BE2C (cell line): Measurements from ENCODE around the gene CNTLN.
A peak's percentile ranks its signal among the peaks of the same experiment; 100 is the strongest.

Experiments used
- DNase-seq: peaks from one replicate; pipeline ENCODE4 v3.0.0-alpha.2; 2020
- H3K27me3 ChIP-seq: fragments of 250-450 bp; sonication (Bioruptor Pico); 2 replicates; pipeline ENCODE4 v1.5.1; 2020; ENCODE audit warnings: mild to moderate bottlenecking
- H3K36me3 ChIP-seq: fragments of 250-450 bp; sonication (Bioruptor Pico); 2 replicates; pipeline ENCODE4 v1.5.1; 2020; ENCODE audit warnings: mild to moderate bottlenecking
- H3K4me1 ChIP-seq: fragments of 250-450 bp; sonication (Bioruptor Pico); 2 replicates; pipeline ENCODE4 v1.5.1; 2020
- H3K4me3 ChIP-seq: 2 replicates; pipeline ENCODE4 v1.5.1; 2011; ENCODE audit warnings: low read depth, low read length
- H3K9me3 ChIP-seq: fragments of 250-450 bp; sonication (Bioruptor Pico); 2 replicates; pipeline ENCODE4 v1.5.1; 2020
- TF ChIP-seq, protein P1 (sequence below): IDR thresholded peaks from 2 replicates; pipeline ENCODE4 v1.5.1; 2012; ENCODE audit warnings: mild to moderate bottlenecking, low read depth, low read length

The CNTLN gene

GRCh38 chr9:17294822-17295624, 160.2 kb downstream of the CNTLN start:
- no peak overlapping the region for H3K4me3 ChIP-seq
- TF ChIP-seq, protein P1, sequence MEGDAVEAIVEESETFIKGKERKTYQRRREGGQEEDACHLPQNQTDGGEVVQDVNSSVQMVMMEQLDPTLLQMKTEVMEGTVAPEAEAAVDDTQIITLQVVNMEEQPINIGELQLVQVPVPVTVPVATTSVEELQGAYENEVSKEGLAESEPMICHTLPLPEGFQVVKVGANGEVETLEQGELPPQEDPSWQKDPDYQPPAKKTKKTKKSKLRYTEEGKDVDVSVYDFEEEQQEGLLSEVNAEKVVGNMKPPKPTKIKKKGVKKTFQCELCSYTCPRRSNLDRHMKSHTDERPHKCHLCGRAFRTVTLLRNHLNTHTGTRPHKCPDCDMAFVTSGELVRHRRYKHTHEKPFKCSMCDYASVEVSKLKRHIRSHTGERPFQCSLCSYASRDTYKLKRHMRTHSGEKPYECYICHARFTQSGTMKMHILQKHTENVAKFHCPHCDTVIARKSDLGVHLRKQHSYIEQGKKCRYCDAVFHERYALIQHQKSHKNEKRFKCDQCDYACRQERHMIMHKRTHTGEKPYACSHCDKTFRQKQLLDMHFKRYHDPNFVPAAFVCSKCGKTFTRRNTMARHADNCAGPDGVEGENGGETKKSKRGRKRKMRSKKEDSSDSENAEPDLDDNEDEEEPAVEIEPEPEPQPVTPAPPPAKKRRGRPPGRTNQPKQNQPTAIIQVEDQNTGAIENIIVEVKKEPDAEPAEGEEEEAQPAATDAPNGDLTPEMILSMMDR = no peak
- H3K27me3 ChIP-seq = no peaks in the 10 kb centered on the region
- no peaks in the 10 kb centered on the region for H3K4me1 ChIP-seq
- DNase-seq = no peak
- H3K36me3 ChIP-seq = peaks cover 2% of the 10 kb centered on the region; the same call in 1 of the 2 replicates
- H3K9me3 ChIP-seq = no peaks in the 10 kb centered on the region; the same call in 1 of the 2 replicates

DNA sequence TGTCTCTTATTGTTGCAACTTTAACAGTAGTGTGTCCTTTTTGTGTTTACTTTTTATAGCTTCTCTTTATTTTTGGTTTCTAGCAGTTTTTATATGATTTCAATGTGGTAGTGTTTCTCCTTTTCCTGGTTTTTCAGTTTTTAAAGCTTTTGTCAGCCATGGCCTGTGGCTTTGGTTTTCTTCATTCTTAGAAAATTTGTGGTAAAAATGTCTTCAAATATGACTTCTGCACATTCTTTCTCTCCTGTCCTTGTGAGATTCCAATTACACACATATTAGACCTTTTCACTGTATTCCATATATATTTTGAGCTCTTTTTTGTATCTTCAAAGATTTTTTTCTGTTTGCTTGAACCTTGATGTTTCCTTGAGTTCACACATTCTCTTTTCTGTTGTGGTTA, 180.5 kb downstream of the CNTLN start:
- TF ChIP-seq, protein P1 = no peak
- no peak overlapping the region for H3K4me3 ChIP-seq
- no peaks in the 10 kb centered on the region for H3K27me3 ChIP-seq
- DNase-seq = no peak
- H3K4me1 ChIP-seq = peaks cover 6% of the 10 kb centered on the region
- H3K36me3 ChIP-seq = no peaks in the 10 kb centered on the region
- no peaks in the 10 kb centered on the region for H3K9me3 ChIP-seq

- TF ChIP-seq, protein P1 = no peak
- no peaks in the 10 kb centered on the region for H3K36me3 ChIP-seq
- DNase-seq = no peak
- H3K4me1 ChIP-seq = peaks cover 20% of the 10 kb centered on the region
- H3K27me3 ChIP-seq = no peaks in the 10 kb centered on the region
- H3K4me3 ChIP-seq = no peak overlapping the region
- H3K9me3 ChIP-seq = no peaks in the 10 kb centered on the region
These were observed 184.0 kb downstream of the CNTLN start for GRCh38 chr9:17318821-17319320.

DNA sequence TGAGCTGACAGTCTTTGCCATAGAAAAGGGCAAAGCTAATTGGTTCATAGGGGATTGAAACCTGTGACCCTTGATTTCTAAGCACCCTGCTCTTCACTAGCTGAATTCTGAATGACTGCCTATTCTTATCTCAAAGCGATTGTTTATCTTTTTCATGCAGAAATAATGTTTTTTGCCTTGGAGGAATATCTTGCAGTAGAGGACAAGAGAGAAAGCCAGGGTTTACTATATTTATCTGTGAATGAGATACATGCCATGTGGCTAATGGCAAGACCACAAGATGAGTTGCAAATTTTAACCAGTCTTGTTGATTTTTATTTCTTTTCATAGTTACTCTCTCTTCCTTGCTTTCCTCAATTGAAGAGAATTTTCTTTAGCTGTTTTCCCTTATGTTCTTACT, 185.0 kb downstream of the CNTLN start:
- Histone ChIP-seq H3K4me1 (peaks cover 24% of the 10 kb centered on the region), H3K27me3 (no peaks in the 10 kb centered on the region), H3K4me3 (no peak overlapping the region), H3K9me3 (no peaks in the 10 kb centered on the region), H3K36me3 (no peaks in the 10 kb centered on the region)
- DNase-seq = no peak
- TF ChIP-seq, protein P1 = no peak

DNA sequence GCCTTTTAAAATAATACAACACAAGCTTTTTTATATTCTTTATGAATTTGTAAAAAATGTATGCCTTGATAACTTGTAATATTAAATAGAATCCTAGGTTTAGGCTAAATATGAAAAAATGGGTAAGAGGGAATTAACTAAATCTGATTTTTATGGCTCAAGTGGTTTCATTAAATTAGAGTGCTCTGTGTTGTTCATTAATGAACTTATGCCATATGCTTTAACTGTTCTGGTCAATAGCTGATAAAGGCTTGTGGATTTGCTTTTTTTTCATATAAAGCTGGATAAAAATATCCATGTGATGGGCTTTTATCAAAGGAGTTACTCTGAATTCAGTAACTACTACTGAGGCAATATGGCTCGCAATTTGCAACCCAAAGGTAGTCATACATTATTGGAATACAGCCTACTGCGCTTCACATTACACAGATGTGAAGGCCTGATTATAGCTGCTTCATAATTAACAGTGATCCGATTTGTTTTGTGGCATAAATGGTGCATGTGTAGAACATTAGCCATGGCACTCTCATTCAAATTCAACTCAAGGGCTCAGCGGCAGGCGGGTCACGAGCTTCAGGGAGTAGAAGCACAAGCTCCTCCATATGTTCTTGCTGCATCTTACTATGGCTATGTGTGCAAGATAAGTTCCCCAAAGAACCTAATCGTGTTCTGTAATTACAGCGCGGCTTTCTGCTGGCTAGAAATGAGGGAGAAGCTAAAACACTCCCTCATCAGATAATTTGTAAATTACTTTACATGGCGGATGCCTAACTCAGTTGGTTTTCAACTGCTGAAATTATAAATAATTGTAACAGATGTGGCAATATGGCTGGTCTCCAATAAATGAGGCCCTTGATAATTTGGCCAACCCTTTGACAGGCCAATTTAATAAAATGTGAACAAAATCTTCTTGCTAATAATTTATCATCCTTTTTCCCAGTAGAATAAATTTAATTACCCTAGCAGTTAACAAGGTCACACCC, 188.3 kb downstream of the CNTLN start:
- TF ChIP-seq, protein P1 = no peak
- DNase-seq = peak; percentile 68

More for the DNA sequence above, 188.3 kb downstream of the CNTLN start:
- H3K9me3 ChIP-seq = no peaks in the 10 kb centered on the region
- peak overlapping the region; percentile 33 for H3K4me3 ChIP-seq
- no peaks in the 10 kb centered on the region for H3K27me3 ChIP-seq
- peaks cover 21% of the 10 kb centered on the region for H3K4me1 ChIP-seq
- no peaks in the 10 kb centered on the region for H3K36me3 ChIP-seq
